ENCODE measurements around the gene ZNF420. TPM values are rescaled to one million over a fixed set of nuclear protein-coding genes. Genes with fewer than 3 reads are reported as not detected.
A peak's percentile ranks its signal among the peaks of the same experiment; 100 is the strongest.
"Not testable (repeated sequence)": the region's sequence is repeated elsewhere in the genome, so short reads cannot be mapped to it uniquely, and the experiment has no call there.

ZNF420 gene
- 1 to 10 TPM; 7.5 to 9.0 TPM for total RNA-seq

GRCh38 chr19:37077934-37078716, at the start of gene ZNF420:
Gene ZNF420, plus strand, starts transcription at chr19:37078433. Its CDS starts 10,686 bp downstream, at chr19:37089119.
- Mint-ChIP-seq H3K9me3 (peaks cover 8% of the 10 kb centered on the region), H3K36me3 (ENCODE audit: low read depth) (peaks cover 29% of the 10 kb centered on the region), H3K4me3 (peak within 1 kb of the TSS; percentile 91), H3K27ac (peak within 1 kb of the TSS; percentile 91), H3K27me3 (no peaks in the 10 kb centered on the region), H3K4me1 (peaks cover 10% of the 10 kb centered on the region)
- ATAC-seq (replicated peaks), result peak; percentile 97

- no peaks in the 10 kb centered on the region for H3K27me3 Mint-ChIP-seq
- H3K27ac Mint-ChIP-seq, result no peak overlapping the region
- no peak for ATAC-seq (replicated peaks)
- H3K4me1 Mint-ChIP-seq, result no peaks in the 10 kb centered on the region
- no peak overlapping the region for H3K4me3 Mint-ChIP-seq
- no peaks in the 10 kb centered on the region for H3K36me3 Mint-ChIP-seq (ENCODE audit: low read depth)
- peaks cover 17% of the 10 kb centered on the region for H3K9me3 Mint-ChIP-seq
Observed at GRCh38 chr19:37045140-37045539, 33.1 kb upstream of the ZNF420 start.

- Mint-ChIP-seq H3K27me3 (no peaks in the 10 kb centered on the region), H3K9me3 (peaks cover 33% of the 10 kb centered on the region), H3K4me1 (no peaks in the 10 kb centered on the region), H3K27ac (no peak overlapping the region), H3K4me3 (no peak overlapping the region), H3K36me3 (ENCODE audit: low read depth) (no peaks in the 10 kb centered on the region)
- no peak for ATAC-seq (replicated peaks)
Observed at GRCh38 chr19:37055330-37055729, 22.9 kb upstream of the ZNF420 start.

GRCh38 chr19:37056776-37057175, 21.5 kb upstream of the ZNF420 start:
- Mint-ChIP-seq H3K36me3 (ENCODE audit: low read depth) (no peaks in the 10 kb centered on the region), H3K9me3 (peaks cover 34% of the 10 kb centered on the region), H3K27me3 (no peaks in the 10 kb centered on the region), H3K4me1 (no peaks in the 10 kb centered on the region), H3K4me3 (no peak overlapping the region), H3K27ac (no peak overlapping the region)
- no peak for ATAC-seq (replicated peaks)

GRCh38 chr19:37059142-37059541, 19.1 kb upstream of the ZNF420 start:
- Mint-ChIP-seq H3K36me3 (ENCODE audit: low read depth) (no peaks in the 10 kb centered on the region), H3K27me3 (no peaks in the 10 kb centered on the region), H3K9me3 (peaks cover 43% of the 10 kb centered on the region), H3K27ac (no peak overlapping the region), H3K4me3 (no peak overlapping the region), H3K4me1 (no peaks in the 10 kb centered on the region)
- no peak for ATAC-seq (replicated peaks)

GRCh38 chr19:37064886-37065285, 13.3 kb upstream of the ZNF420 start:
- ATAC-seq (replicated peaks); H3K27me3 Mint-ChIP-seq; H3K27ac Mint-ChIP-seq; H3K4me3 Mint-ChIP-seq; H3K36me3 Mint-ChIP-seq (ENCODE audit: low read depth); H3K4me1 Mint-ChIP-seq: not testable (repeated sequence)
- H3K9me3 Mint-ChIP-seq, result peaks cover 38% of the 10 kb centered on the region

GRCh38 chr19:37074111-37074510, 4.1 kb upstream of the ZNF420 start:
- Mint-ChIP-seq H3K27me3 (no peaks in the 10 kb centered on the region), H3K27ac (no peak overlapping the region), H3K4me3 (no peak overlapping the region), H3K9me3 (peaks cover 5% of the 10 kb centered on the region), H3K36me3 (ENCODE audit: low read depth) (no peaks in the 10 kb centered on the region), H3K4me1 (peaks cover 6% of the 10 kb centered on the region)
- ATAC-seq (replicated peaks), result no peak

- no peak overlapping the region for H3K4me3 Mint-ChIP-seq
- no peaks in the 10 kb centered on the region for H3K36me3 Mint-ChIP-seq (ENCODE audit: low read depth)
- peaks cover 10% of the 10 kb centered on the region for H3K4me1 Mint-ChIP-seq
- no peak for ATAC-seq (replicated peaks)
- no peaks in the 10 kb centered on the region for H3K27me3 Mint-ChIP-seq
- no peak overlapping the region for H3K27ac Mint-ChIP-seq
- H3K9me3 Mint-ChIP-seq, result peaks cover 5% of the 10 kb centered on the region
Observed at GRCh38 chr19:37074819-37075362, 3.3 kb upstream of the ZNF420 start.

GRCh38 chr19:37076524-37076923, 1.7 kb upstream of the ZNF420 start:
- Mint-ChIP-seq H3K36me3 (ENCODE audit: low read depth) (peaks cover 13% of the 10 kb centered on the region), H3K4me1 (peaks cover 10% of the 10 kb centered on the region), H3K4me3 (peak overlapping the region; percentile 49)
- not testable (repeated sequence) for ATAC-seq (replicated peaks); H3K27ac Mint-ChIP-seq; H3K9me3 Mint-ChIP-seq; H3K27me3 Mint-ChIP-seq

- ATAC-seq (replicated peaks), result no peak
- Mint-ChIP-seq H3K4me1 (peaks cover 10% of the 10 kb centered on the region), H3K9me3 (peaks cover 8% of the 10 kb centered on the region), H3K27ac (peak overlapping the region; percentile 91), H3K36me3 (ENCODE audit: low read depth) (peaks cover 23% of the 10 kb centered on the region), H3K4me3 (peak overlapping the region; percentile 91), H3K27me3 (no peaks in the 10 kb centered on the region)
Observed at GRCh38 chr19:37077501-37077933, 716 bp upstream of the ZNF420 start.

- H3K4me3 Mint-ChIP-seq, result peak overlapping the region; percentile 91
- H3K4me1 Mint-ChIP-seq, result peaks cover 10% of the 10 kb centered on the region
- H3K27ac Mint-ChIP-seq, result peak overlapping the region; percentile 91
- peaks cover 8% of the 10 kb centered on the region for H3K9me3 Mint-ChIP-seq
- no peaks in the 10 kb centered on the region for H3K27me3 Mint-ChIP-seq
- H3K36me3 Mint-ChIP-seq (ENCODE audit: low read depth), result peaks cover 35% of the 10 kb centered on the region
- no peak for ATAC-seq (replicated peaks)
Observed at GRCh38 chr19:37078717-37079032, 442 bp downstream of the ZNF420 start.

- no peak for ATAC-seq (replicated peaks)
- Mint-ChIP-seq H3K9me3 (peaks cover 8% of the 10 kb centered on the region), H3K27me3 (no peaks in the 10 kb centered on the region), H3K4me3 (peak overlapping the region; percentile 91), H3K4me1 (peaks cover 10% of the 10 kb centered on the region), H3K27ac (peak overlapping the region; percentile 91), H3K36me3 (ENCODE audit: low read depth) (peaks cover 36% of the 10 kb centered on the region)
Observed at GRCh38 chr19:37079238-37079637, 1.0 kb downstream of the ZNF420 start.

- ATAC-seq (replicated peaks), result no peak
- peaks cover 67% of the 10 kb centered on the region for H3K36me3 Mint-ChIP-seq (ENCODE audit: low read depth)
Observed at GRCh38 chr19:37082307-37082706, 4.1 kb downstream of the ZNF420 start.

GRCh38 chr19:37087110-37087509, 8.9 kb downstream of the ZNF420 start:
- Mint-ChIP-seq H3K4me1 (peaks cover 3% of the 10 kb centered on the region), H3K27me3 (no peaks in the 10 kb centered on the region), H3K9me3 (peaks cover 23% of the 10 kb centered on the region), H3K36me3 (ENCODE audit: low read depth) (peaks cover 96% of the 10 kb centered on the region), H3K4me3 (no peak overlapping the region), H3K27ac (no peak overlapping the region)
- no peak for ATAC-seq (replicated peaks)

More at GRCh38 chr19:37082307-37082706, 4.1 kb downstream of the ZNF420 start:
- H3K4me3 Mint-ChIP-seq, result no peak overlapping the region
- no peaks in the 10 kb centered on the region for H3K27me3 Mint-ChIP-seq
- H3K27ac Mint-ChIP-seq, result no peak overlapping the region
- H3K9me3 Mint-ChIP-seq, result peaks cover 20% of the 10 kb centered on the region
- H3K4me1 Mint-ChIP-seq, result peaks cover 14% of the 10 kb centered on the region

- no peak overlapping the region for H3K4me3 Mint-ChIP-seq
- H3K9me3 Mint-ChIP-seq, result peaks cover 20% of the 10 kb centered on the region
- no peaks in the 10 kb centered on the region for H3K4me1 Mint-ChIP-seq
- H3K36me3 Mint-ChIP-seq (ENCODE audit: low read depth), result peaks cover 100% of the 10 kb centered on the region
- no peak overlapping the region for H3K27ac Mint-ChIP-seq
- ATAC-seq (replicated peaks), result no peak
- H3K27me3 Mint-ChIP-seq, result no peaks in the 10 kb centered on the region
Observed at GRCh38 chr19:37095859-37096258, 17.6 kb downstream of the ZNF420 start.

All from activated T-helper 17 cell treated with anti-CD3 and anti-CD28 coated beads, Interleukin-2, amount 50 U/mL, for 72 hours (primary cell).